Cortex of kidney (tissue), 1 donor: Measurements from ENCODE around the gene TBX18.

ENCODE experiments used
- DNase-seq: peaks from one replicate; lab custom pipeline; 2025; lab: John Stamatoyannopoulos, UW

The TBX18 gene

DNA sequence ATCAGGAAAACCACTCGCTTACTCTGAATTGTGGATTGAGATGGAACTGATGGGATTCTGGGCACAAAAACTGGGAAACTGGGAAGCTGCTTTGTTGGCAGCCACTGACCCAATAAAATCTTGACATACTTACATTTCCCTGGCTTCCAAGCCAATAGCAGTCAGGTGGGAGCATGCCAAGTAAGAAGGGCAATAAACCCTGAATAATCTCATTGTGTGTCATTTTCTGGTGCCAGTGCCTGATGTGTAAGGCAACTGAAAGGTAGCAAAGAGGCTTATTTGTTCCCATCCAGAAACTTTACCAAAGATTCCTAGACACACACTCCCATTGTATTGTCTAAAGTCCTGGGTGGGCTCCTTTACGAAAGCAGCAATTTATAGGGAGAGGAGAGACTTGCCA is 93.2 kb downstream of the TBX18 start:
- no peak for DNase-seq

- no peak for DNase-seq
These were observed 94.5 kb downstream of the TBX18 start for GRCh38 chr6:84669945-84670344.

- DNase-seq: no peak
These were observed 96.9 kb downstream of the TBX18 start for GRCh38 chr6:84667252-84668213.

DNA sequence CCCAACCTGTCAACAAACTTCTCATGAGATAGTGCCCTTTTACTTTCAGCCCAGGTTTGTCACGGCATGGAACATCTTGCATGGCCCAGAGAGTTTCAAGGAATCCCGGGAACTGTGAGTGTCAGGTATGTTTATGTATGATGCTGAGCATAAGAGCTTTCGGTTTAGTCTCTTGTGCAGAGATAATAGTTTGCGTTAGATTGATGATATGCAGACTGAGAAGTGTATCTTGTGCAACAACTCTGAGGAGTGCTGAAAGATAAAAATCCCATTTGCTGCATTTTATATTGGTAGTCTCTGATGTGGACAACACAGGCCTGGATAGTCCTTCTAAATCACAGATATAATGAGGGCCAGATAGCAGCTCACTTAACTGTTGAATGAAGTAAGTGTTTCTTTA is 99.0 kb downstream of the TBX18 start:
- no peak for DNase-seq

DNA sequence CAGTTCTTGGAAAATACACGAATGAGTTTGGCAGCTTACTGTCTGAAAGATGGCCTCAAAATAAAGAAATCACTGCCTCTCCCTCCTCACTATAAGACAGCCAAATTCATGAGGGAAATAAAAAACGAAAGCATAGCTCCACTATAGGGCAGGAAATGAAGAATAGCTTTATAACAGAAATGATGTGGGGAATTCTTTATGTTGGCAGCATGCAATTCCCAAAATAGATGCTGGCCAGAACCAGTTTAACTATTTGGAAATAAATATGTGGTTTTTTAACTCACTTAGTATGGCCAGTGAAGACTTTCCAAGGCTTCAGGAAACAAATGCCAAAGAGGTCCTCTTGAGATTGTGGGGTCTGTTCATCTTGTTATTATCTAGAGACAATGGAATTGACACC is 100.5 kb downstream of the TBX18 start:
- no peak for DNase-seq

DNA sequence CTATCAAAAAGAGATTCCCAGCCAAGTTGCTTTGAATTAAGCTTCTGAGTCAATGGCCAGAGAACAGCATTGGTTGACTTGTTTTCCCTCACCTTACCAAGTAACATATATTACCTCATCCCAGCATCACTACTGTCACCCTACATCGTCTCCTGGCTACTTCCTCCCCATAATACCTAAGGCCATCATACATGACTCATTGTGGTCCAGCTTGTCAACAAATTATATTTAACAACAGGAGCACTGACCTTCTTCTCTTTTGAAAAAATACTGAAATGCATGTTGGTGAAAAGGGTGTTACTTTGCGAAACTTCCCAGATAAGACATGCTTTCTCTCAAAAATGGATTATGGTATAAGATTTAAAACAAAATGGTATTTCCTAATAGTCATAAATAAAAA is 106.9 kb downstream of the TBX18 start:
- DNase-seq: no peak

DNA sequence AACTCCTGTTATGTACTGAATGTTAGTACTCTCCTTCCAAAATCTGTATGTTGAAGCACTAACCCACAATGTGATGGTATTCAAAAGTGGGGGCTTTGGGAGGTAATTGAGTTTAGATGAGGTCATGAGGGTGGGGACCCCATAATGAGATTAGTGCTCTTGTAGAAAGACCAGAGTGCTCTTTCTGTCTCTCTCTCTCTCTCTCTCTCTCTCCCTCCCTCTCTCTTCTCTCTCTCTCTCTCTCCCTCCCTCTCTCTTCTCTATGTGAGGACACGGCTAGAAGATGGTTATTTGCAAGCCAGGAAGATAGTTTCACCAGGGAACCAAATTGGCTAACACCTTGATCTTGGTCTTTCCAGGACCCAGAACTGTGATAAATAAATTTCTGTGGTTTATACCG is 107.4 kb downstream of the TBX18 start:
- no peak for DNase-seq

DNA sequence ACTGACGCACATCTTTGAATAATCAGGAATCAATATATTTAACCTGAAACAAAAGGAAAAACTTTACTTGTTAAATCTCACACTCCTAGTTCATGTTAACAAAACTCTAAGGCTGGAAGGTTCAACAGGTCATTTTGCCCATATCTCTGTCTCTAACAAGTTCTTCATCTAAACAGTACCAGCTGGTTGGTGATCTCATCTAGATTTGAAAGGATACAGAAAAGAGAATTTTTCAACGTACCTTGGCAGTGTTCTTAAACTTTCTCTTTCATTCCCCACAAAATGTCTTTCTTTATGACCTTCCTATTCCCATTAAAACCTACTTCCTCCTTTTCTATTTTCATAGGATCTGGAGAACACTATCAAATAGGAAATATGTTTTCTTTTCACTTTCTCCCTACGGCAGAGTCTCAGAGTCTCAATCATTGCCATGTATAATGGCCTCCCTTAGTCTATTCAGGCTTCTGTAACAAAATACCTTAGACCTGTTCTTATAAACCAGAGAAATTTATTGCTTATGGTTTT is 111.3 kb downstream of the TBX18 start:
- DNase-seq: no peak

DNA sequence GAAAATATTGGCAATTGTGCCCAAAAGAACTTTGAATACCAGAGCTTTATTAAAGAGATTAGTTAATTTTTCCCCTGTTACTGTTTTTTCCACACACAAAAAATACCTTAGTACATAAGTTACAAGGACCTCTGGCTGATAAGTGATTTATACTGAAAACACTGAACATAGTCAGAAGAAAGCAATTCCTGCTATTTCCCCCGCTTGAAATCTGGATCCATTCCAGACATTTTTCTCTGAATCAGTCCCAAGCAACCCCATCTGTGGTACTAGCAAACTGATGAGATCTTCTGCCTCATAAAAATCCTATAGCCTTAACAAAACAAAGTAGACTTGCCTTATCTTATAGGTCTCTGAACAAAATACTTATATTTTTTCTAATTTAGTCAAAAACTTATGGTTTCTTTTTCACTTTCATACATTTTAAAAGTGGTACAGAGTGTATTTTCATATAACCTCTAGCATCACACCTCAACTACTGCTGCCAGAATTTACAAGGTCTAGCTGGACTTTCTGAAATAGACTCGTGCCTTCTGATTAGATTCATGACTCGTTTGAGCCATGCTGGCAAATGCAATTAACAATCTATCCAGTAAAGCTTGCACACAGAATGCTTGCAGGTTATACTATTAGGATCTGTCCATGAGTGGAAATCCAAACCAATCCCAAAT is 111.9 kb downstream of the TBX18 start:
- DNase-seq: no peak

DNA sequence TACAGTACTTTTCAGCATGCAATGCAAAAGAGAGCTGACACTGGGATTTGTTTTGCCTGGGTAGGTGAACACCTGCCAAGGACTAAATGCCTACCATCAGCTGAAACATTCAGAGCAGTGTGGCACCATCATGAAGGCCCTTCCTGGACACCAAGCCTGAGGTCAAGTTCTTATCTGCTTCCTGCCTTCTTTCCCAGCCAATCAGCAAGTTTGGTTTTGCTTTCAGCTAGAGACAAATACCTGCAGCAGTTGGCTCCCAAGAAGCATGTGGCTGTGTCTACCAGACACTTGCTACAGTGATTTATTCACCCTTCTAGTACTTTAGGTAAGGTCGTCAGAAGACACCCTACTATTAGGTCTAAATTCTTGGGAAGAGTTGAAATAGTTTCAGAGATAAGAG is 112.8 kb downstream of the TBX18 start:
- DNase-seq: no peak

- no peak for DNase-seq
These were observed 116.0 kb downstream of the TBX18 start for GRCh38 chr6:84648444-84648843.

GRCh38 chr6:84645563-84646266 is 118.7 kb downstream of the TBX18 start:
- DNase-seq: no peak

- DNase-seq: no peak
These were observed 119.4 kb downstream of the TBX18 start for GRCh38 chr6:84645000-84645399.

DNA sequence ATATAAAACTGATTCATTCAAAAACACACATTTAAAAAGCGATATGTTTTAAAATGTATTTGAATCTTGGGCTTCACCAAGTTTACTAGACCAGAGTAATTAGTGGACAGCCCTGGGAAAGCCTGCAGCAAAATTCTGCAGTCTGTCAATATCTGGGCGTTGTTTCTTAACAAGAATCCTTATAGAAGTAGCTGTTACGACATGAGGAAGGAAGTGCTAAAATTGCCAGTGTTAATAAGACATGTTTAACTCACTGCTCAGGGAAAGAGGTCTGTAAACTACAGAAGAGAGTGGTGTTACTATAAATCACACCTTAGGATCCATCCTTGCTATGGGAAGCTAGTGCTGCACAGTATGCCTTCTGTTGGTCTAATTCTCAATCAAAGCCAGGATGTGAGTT is 120.6 kb downstream of the TBX18 start:
- DNase-seq: no peak

DNA sequence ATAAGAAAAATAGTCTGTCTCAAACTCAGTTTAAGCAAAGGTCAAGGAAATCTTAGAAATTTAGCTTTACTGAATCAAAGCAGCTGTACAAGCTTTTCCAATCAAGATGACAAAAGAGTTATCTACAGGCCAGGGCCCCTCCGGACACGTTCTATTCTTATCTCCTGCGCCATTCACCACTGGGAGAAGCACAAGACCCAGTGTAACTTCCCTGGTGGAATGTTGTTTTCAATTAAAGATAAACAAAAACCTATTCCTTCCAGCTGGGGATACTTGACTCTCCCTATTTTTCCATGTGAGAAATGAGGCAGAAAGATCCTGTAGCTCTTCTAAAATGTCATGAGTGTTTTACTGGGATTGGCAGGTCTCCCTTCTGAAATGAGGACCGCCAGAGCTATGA is 123.3 kb downstream of the TBX18 start:
- no peak for DNase-seq

DNA sequence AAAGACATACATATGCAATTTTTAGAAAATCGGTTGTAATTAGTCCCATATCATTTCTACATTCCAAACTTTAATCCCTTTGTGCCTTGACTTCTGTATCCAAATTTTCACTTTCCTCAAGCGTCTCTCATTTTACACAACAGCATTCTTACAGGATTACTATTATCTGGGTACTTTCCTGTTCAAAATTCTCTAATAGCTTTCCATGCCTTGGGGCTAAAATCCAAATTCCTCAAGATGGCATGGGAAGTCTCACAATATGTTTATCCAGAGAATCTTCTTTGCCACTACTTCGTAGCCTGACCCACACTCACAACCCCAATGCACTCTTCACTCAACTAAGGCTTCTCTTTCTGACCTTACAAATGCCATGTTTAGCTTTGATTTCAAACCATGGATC is 125.0 kb downstream of the TBX18 start:
- no peak for DNase-seq

GRCh38 chr6:84638286-84638685 is 126.1 kb downstream of the TBX18 start:
- DNase-seq: no peak
